Fibroblast of lung (primary cell): ENCODE measurements around the gene SIK3. TPM values are rescaled to one million over a fixed set of nuclear protein-coding genes. Genes with fewer than 3 reads are reported as not detected.

Source experiments
- DNase-seq, 2 donors: peaks; one replicate each; pipeline versions ENCODE4 v3.0.0 to v3.0.0-alpha.2; 2010; ENCODE audit warnings: low read depth in 2 of 2
- H2AFZ ChIP-seq: 2 replicates; pipeline ENCODE4 v1.5.1; 2012; ENCODE audit warnings: low read length, control low read depth, inconsistent platforms
- H3K27ac ChIP-seq: 2 replicates; pipeline ENCODE4 v1.5.1; 2011; ENCODE audit warnings: low read length, control low read depth; ENCODE audit not compliant: insufficient read depth
- H3K27me3 ChIP-seq: 2 replicates; pipeline ENCODE4 v1.5.1; 2011; ENCODE audit warnings: mild to moderate bottlenecking, low read length; ENCODE audit not compliant: control insufficient read depth, insufficient read depth
- H3K36me3 ChIP-seq: 2 replicates; pipeline ENCODE4 v1.5.1; 2011; ENCODE audit warnings: low read length; ENCODE audit not compliant: control insufficient read depth, insufficient read depth
- H3K4me1 ChIP-seq: 2 replicates; pipeline ENCODE4 v1.5.1; 2011; ENCODE audit warnings: low read length; ENCODE audit not compliant: control insufficient read depth, insufficient read depth; ENCODE audit errors: extremely low read depth
- H3K4me2 ChIP-seq: 2 replicates; pipeline ENCODE4 v1.5.1; 2011; ENCODE audit warnings: low read length, control low read depth; ENCODE audit not compliant: insufficient read depth; ENCODE audit errors: extremely low read depth
- H3K4me3 ChIP-seq, 4 experiments: fragments of 200-600 bp in 1 of 4; sonication (generic) in 1 of 4; replicated peaks in 1 of 4; 2 replicates each; pipeline ENCODE4 v1.5.1; 2011 to 2016; ENCODE audit warnings: low read length in 4 of 4, low read depth in 3 of 4, mild to moderate bottlenecking in 3 of 4, control low read depth in 2 of 4, inconsistent platforms in 1 of 4, mixed read lengths in 1 of 4; ENCODE audit not compliant: insufficient read depth in 1 of 4; ENCODE audit errors: control extremely low read depth in 1 of 4
- H3K79me2 ChIP-seq: 2 replicates; pipeline ENCODE4 v1.5.1; 2012; ENCODE audit warnings: mild to moderate bottlenecking, low read length, inconsistent platforms; ENCODE audit not compliant: control insufficient read depth, insufficient read depth
- H3K9ac ChIP-seq: 2 replicates; pipeline ENCODE4 v1.5.1; 2011; ENCODE audit warnings: mild to moderate bottlenecking, low read length, control low read depth; ENCODE audit not compliant: insufficient read depth
- H3K9me3 ChIP-seq: 2 replicates; pipeline ENCODE4 v1.5.1; 2012; ENCODE audit warnings: low read depth, low read length; ENCODE audit not compliant: control insufficient read depth, insufficient read depth
- H4K20me1 ChIP-seq: 2 replicates; pipeline ENCODE4 v1.5.1; 2011; ENCODE audit warnings: low read length; ENCODE audit not compliant: control insufficient read depth, insufficient read depth; ENCODE audit errors: extremely low read depth
- EZH2 ChIP-seq: IDR thresholded peaks from 2 replicates; pipeline ENCODE4 v1.5.1; 2012; ENCODE audit warnings: low read length, control low read depth, mild to moderate bottlenecking; ENCODE audit errors: missing control alignments
- polyA plus RNA-seq, 2 donors: library from polyadenylated mRNA; depleted of rRNA in 1 of 2; stranded (reverse) in 1 of 2; unstranded in 1 of 2; fragments of >200 nt; gene quantifications; 2 replicates each; pipeline ENCODE4 v1.2.1, GENCODE V29; 2011 to 2012; ENCODE audit warnings: missing spikeins in 1 of 2
- total RNA-seq: library from RNA; depleted of rRNA; stranded (reverse); fragments of >200 nt; gene quantifications from 2 replicates; pipeline ENCODE4 v1.2.1, GENCODE V29; 2014
- TF ChIP-seq, protein P1 (sequence below), 2 donors: IDR thresholded peaks in 1 of 2; conservative IDR thresholded peaks in 1 of 2; 1 replicate in 1 of 2; 2 replicates in 1 of 2; pipeline ENCODE4 v1.5.1; 2011 to 2012; ENCODE audit warnings: low read length in 2 of 2, control low read depth in 1 of 2, inconsistent platforms in 1 of 2, low read depth in 1 of 2, mild to moderate bottlenecking in 1 of 2

Gene SIK3
- total and polyA plus RNA-seq, 2 donors (not counting 1 experiment from before 2014, with no cell fraction given) = 7.1 to 22.8 TPM

DNA sequence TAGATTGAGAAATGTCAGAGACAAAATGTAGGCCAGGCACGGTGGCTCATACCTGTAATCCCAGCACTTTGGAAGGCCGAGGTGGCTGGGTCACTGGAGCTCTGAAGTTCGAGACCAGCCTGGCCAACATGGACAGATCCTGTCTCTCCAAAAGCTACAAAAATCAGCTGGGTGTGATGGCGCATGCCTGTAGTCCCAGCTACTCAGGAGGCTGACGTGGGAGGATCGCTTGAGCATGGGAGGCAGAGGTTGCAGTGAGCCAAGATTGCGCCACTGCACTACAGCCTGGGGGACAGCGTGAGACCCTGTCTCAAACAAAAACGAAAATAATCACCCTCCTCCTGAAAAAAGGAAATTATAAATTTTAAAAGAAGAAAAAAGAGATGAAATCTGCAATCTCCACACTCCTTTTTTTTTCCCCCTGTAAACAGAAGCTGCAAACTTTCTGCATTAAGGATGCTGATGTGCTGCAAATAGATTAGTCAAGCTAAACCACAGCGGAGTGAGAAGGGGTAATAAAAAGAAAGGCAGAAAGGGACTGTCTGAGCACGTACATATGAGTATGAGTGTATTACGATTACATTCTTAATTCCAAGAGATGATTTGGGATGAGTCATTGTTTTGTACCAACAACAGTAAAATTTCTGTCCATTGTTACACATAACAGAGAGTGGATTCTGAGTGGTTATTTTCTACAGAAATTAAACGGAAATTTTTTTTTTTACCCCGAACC is 87.3 kb downstream of the SIK3 start:
- H3K4me3 ChIP-seq = no peak overlapping the region
- peak overlapping the region; percentile 8 for H3K4me2 ChIP-seq
- peak overlapping the region; percentile 67 for H3K27ac ChIP-seq
- H3K27me3 ChIP-seq = no peaks in the 10 kb centered on the region
- H3K36me3 ChIP-seq = no peaks in the 10 kb centered on the region
- no peak overlapping the region for H3K9ac ChIP-seq
- H3K9me3 ChIP-seq = no peaks in the 10 kb centered on the region
- TF ChIP-seq, protein P1, sequence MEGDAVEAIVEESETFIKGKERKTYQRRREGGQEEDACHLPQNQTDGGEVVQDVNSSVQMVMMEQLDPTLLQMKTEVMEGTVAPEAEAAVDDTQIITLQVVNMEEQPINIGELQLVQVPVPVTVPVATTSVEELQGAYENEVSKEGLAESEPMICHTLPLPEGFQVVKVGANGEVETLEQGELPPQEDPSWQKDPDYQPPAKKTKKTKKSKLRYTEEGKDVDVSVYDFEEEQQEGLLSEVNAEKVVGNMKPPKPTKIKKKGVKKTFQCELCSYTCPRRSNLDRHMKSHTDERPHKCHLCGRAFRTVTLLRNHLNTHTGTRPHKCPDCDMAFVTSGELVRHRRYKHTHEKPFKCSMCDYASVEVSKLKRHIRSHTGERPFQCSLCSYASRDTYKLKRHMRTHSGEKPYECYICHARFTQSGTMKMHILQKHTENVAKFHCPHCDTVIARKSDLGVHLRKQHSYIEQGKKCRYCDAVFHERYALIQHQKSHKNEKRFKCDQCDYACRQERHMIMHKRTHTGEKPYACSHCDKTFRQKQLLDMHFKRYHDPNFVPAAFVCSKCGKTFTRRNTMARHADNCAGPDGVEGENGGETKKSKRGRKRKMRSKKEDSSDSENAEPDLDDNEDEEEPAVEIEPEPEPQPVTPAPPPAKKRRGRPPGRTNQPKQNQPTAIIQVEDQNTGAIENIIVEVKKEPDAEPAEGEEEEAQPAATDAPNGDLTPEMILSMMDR (conservative IDR thresholded peaks at IDR 0.05 in 1 of 2, IDR thresholded peaks at IDR 0.05 in 1 of 2; ENCODE audit: low read depth in 1 of 2, low read length in 2 of 2) = no peak
- TF ChIP-seq EZH2 = no peak
- H3K4me1 ChIP-seq = peaks cover 2% of the 10 kb centered on the region
- no peak overlapping the region for H2AFZ ChIP-seq
- H4K20me1 ChIP-seq = no peaks in the 10 kb centered on the region
- peak; percentile 85 to 96 for DNase-seq
- H3K79me2 ChIP-seq = peaks cover 5% of the 10 kb centered on the region

DNA sequence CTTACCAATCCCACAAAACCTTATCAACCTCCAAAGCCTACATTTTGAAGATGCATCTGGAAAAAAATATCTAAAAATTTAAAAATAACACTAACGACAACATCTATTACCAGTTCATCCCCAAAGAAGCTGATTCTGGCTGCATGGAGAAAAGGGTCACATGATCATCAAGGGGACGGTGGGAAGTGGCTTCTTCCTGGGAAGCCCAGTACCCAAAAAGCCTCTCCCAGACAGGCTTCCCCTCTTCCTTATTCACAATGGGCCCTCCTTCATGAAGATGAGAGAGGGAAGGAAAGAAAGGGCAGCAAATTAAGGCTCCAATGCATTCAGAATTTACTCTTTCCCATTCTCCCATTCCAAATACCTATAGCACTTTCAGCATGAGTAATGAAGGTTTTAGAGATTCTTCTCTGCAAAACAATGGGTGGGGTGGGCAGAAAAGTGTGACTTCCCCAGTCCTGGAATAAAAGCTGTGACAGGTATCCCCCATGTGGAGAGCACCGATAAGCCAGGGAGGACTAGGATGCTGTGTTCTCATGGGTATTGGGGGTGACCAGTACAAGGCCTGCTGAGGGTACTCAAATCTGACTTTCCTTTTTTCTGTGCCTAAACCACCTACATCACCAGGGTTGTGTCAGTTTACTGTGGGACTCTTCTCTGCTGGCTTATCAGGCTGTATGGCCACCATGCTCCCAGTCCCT is 88.2 kb downstream of the SIK3 start:
- TF ChIP-seq, protein P1 (conservative IDR thresholded peaks at IDR 0.05 in 1 of 2, IDR thresholded peaks at IDR 0.05 in 1 of 2; ENCODE audit: low read depth in 1 of 2, low read length in 2 of 2) = no peak
- no peak for TF ChIP-seq EZH2
- Histone ChIP-seq H3K27ac (no peak overlapping the region), H3K27me3 (no peaks in the 10 kb centered on the region), H3K9me3 (no peaks in the 10 kb centered on the region), H3K4me3 (no peak overlapping the region), H3K4me1 (peaks cover 2% of the 10 kb centered on the region), H3K9ac (no peak overlapping the region), H3K4me2 (no peak overlapping the region), H2AFZ (no peak overlapping the region), H3K79me2 (peaks cover 5% of the 10 kb centered on the region), H4K20me1 (no peaks in the 10 kb centered on the region), H3K36me3 (no peaks in the 10 kb centered on the region)
- peak in 1 of 2 donors; percentile 23 for DNase-seq

DNA sequence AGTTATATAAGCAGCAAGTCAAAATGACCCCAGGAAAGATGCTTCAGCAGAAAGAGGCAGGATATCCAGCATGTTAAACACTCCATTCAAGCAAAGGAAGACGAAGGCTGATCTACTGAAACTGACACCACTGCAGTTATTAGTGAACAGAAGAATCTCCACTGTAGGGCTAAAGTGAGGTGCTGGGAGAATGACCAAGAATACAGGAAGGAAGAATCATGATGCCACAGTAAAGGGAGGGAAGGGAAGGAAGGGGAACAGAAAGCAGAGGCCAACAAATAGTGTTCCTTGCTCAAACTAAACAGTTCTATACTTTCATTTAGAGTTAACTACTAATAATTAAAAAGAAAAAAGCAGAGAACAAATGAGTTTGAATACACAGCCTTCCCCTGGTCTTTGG is 92.5 kb downstream of the SIK3 start:
- Histone ChIP-seq H3K9ac (no peak overlapping the region), H3K4me3 (no peak overlapping the region), H3K27me3 (no peaks in the 10 kb centered on the region), H3K9me3 (no peaks in the 10 kb centered on the region), H3K79me2 (peaks cover 6% of the 10 kb centered on the region), H3K4me2 (no peak overlapping the region), H4K20me1 (no peaks in the 10 kb centered on the region), H3K4me1 (no peaks in the 10 kb centered on the region), H3K27ac (no peak overlapping the region), H3K36me3 (no peaks in the 10 kb centered on the region), H2AFZ (no peak overlapping the region)
- TF ChIP-seq, protein P1 (conservative IDR thresholded peaks at IDR 0.05 in 1 of 2, IDR thresholded peaks at IDR 0.05 in 1 of 2; ENCODE audit: low read depth in 1 of 2, low read length in 2 of 2) = no peak
- no peak for TF ChIP-seq EZH2
- no peak for DNase-seq
